Measurements from ENCODE around the gene BTBD19.

GRCh38 chr1:44826375-44827196 is 18.3 kb downstream of the BTBD19 start:
- TF ChIP-seq CTCF (IDR thresholded peaks at IDR 0.05; ENCODE audit: borderline replicate concordance, extremely low read depth, low read length, poor library complexity, severe bottlenecking) (no peak), EZH2 (IDR thresholded peaks at IDR 0.05; ENCODE audit: borderline replicate concordance, low read depth, low read length, severe bottlenecking) (no peak)
